ENCODE data around the gene TTC23.

GRCh38 chr15:99187936-99188335 lies 61.4 kb downstream of the TTC23 start:
- TF ChIP-seq POLR2AphosphoS5 (IDR thresholded peaks at IDR 0.05; ENCODE audit: low read depth, low read length) (no peak), SIN3A (IDR thresholded peaks at IDR 0.05; ENCODE audit: borderline replicate concordance, insufficient read depth, low read length) (no peak)

Measured in PFSK-1 (cell line).